Psoas muscle (tissue), 8 donors: ENCODE measurements around the gene DNAH11. TPM values are rescaled to one million over a fixed set of nuclear protein-coding genes. Genes with fewer than 3 reads are reported as not detected.

Experiments
- ATAC-seq, 4 donors: fragments of 200-7000 bp; cut with Tn5 transposase; one replicate each; pipeline ENCODE4 v1.9.1; 2020; ENCODE audit warnings: moderate library complexity in 3 of 4, mild to moderate bottlenecking in 2 of 4
- DNase-seq, 2 donors: peaks; one replicate each; pipeline ENCODE4 v3.0.0-alpha.2; 2020
- H3K27ac ChIP-seq: fragments of 200-600 bp; one replicate; pipeline ENCODE4 v1.8.0; 2022
- H3K27me3 ChIP-seq, 3 donors: fragments of 200-600 bp in 1 of 3; one replicate each; pipeline versions ENCODE4 v1.6.1 to v1.8.0; 2013 to 2022; ENCODE audit warnings: low read length in 2 of 3, mild to moderate bottlenecking in 2 of 3, moderate library complexity in 1 of 3; ENCODE audit not compliant: insufficient read depth in 3 of 3
- H3K36me3 ChIP-seq, 2 donors: fragments of 200-600 bp in 1 of 2; one replicate each; pipeline versions ENCODE4 v1.6.1 to v1.8.0; 2013 to 2022; ENCODE audit warnings: low read depth in 1 of 2, mild to moderate bottlenecking in 1 of 2, moderate library complexity in 1 of 2; ENCODE audit not compliant: insufficient read depth in 1 of 2
- H3K4me1 ChIP-seq: fragments of 200-600 bp; one replicate; pipeline ENCODE4 v1.8.0; 2022
- H3K4me3 ChIP-seq: fragments of 200-600 bp; one replicate; pipeline ENCODE4 v1.8.0; 2022; ENCODE audit warnings: mild to moderate bottlenecking
- H3K9me3 ChIP-seq: fragments of 200-600 bp; one replicate; pipeline ENCODE4 v1.8.0; 2022
- CTCF ChIP-seq: fragments of 200-600 bp; IDR thresholded peaks from one replicate; pipeline ENCODE4 v1.8.0; 2022; ENCODE audit warnings: antibody characterized with exemption
- WGBS, 3 donors: extraction: QIAGEN DNeasy Blood & Tissue Kit; methylation state at CpG; one replicate each; pipeline versions ENCODE4 v1.1.6 to v1.1.7; 2013; 5-methylcytosine and 5-hydroxymethylcytosine counted together
- intact Hi-C, 2 donors: fragments of 100-400 bp; cut with DNase I; formaldehyde crosslinking; loops; one replicate each; pipeline versions ENCODE4 v1.11.0 to v1.14.2; 2022
- polyA plus RNA-seq, 3 donors: library from polyadenylated mRNA; stranded (reverse); fragments of 200-250 nt; gene quantifications; one replicate each; pipeline ENCODE4 v1.2.3, GENCODE V29; 2013
- total RNA-seq, 4 donors: library from RNA; stranded (reverse); fragmentation: NEBNext Ultra II Directional in 2 of 4; extraction: Animal tissue kit (Norgen Biotek cat#: 25700) in 2 of 4; gene quantifications; one replicate each; pipeline versions ENCODE4 v1.2.1 to v1.2.4, GENCODE V29; 2021 to 2023
- donor health status: healthy with polysubstance abuse.
- donor health status: DM: no; HTN: no; CAD: no; lungs with moderate emphysema.
- donor health status: Bipolar disorder and iron deficiency.
- donor health status: healthy.
- donor health status: DM: yes; HTN: yes; CAD: no.
- donor health status: DM: no; HTN: no; CAD: no.
- donor health status: DM: no; HTN: no; CAD: no.
- donor health status: DM: yes; HTN: yes; CAD: no.

Gene DNAH11
- total and polyA plus RNA-seq, 7 donors: 0.01 to 0.93 (median 0.28) TPM

GRCh38 chr7:21805791-21806190 lies 263.0 kb downstream of the DNAH11 start:
- H3K27ac ChIP-seq: no peak overlapping the region
- H3K36me3 ChIP-seq: no peaks in the 10 kb centered on the region
- H3K4me3 ChIP-seq: no peak overlapping the region
- no peaks in the 10 kb centered on the region for H3K4me1 ChIP-seq
- no peak for TF ChIP-seq CTCF
- intact Hi-C loops: no loop called here
- H3K9me3 ChIP-seq: no peaks in the 10 kb centered on the region
- H3K27me3 ChIP-seq: no peaks in the 10 kb centered on the region
- ATAC-seq (no peak), DNase-seq (no peak)
- WGBS, 3 donors: 54 to 62% (median 55%) methylated on average over 1 of the region's 1 CpG

- 60 to 71% (median 61%) methylated on average over 3 of the region's 3 CpGs for WGBS, 3 donors
- DNase-seq (no peak), ATAC-seq (no peak)
- intact Hi-C loops: no loop called here
- no peak for TF ChIP-seq CTCF
- H3K36me3 ChIP-seq: no peaks in the 10 kb centered on the region
- H3K27ac ChIP-seq: no peak overlapping the region
- no peaks in the 10 kb centered on the region for H3K27me3 ChIP-seq
- no peaks in the 10 kb centered on the region for H3K4me1 ChIP-seq
- H3K4me3 ChIP-seq: no peak overlapping the region
- H3K9me3 ChIP-seq: no peaks in the 10 kb centered on the region
These were observed 263.5 kb downstream of the DNAH11 start for GRCh38 chr7:21806388-21806787.

- no peaks in the 10 kb centered on the region for H3K9me3 ChIP-seq
- H3K36me3 ChIP-seq: no peaks in the 10 kb centered on the region
- no peak overlapping the region for H3K27ac ChIP-seq
- ATAC-seq: no peak
- no peak for TF ChIP-seq CTCF
- H3K27me3 ChIP-seq: no peaks in the 10 kb centered on the region
- WGBS, 3 donors: 75 to 84% (median 83%) methylated on average over 3 of the region's 3 CpGs
- intact Hi-C loops: no loop called here
- DNase-seq: no peak
- no peak overlapping the region for H3K4me3 ChIP-seq
- H3K4me1 ChIP-seq: no peaks in the 10 kb centered on the region
These were observed 276.2 kb downstream of the DNAH11 start for GRCh38 chr7:21819048-21819447.

DNA sequence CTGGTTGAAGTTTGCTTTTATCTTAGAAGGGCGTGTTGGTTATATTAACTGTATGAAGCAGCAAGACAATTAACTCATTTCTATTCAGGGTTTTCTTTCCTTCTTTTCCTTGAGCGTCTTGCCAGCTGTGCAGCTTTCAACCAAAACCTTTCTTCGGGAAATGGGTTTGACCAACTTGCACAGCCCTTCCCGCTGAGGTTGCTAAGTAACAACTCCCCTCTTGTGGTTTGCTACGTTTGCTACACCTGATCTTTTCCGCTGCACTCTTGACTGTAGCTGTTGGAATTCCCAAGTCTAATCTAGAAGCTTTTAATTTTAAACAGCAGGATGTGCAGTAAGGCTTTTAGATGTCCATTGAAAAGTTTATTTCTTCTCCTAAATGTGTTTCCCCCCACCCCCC lies 286.0 kb downstream of the DNAH11 start:
- DNase-seq: no peak
- intact Hi-C loops: no loop called here
- no peaks in the 10 kb centered on the region for H3K36me3 ChIP-seq
- ATAC-seq: no peak
- no peak for TF ChIP-seq CTCF
- H3K27ac ChIP-seq: no peak overlapping the region
- H3K9me3 ChIP-seq: no peaks in the 10 kb centered on the region
- no peak overlapping the region for H3K4me3 ChIP-seq
- WGBS, 3 donors: 28 to 43% (median 32%) methylated on average over 6 of the region's 6 CpGs
- H3K27me3 ChIP-seq: no peaks in the 10 kb centered on the region
- no peaks in the 10 kb centered on the region for H3K4me1 ChIP-seq

DNA sequence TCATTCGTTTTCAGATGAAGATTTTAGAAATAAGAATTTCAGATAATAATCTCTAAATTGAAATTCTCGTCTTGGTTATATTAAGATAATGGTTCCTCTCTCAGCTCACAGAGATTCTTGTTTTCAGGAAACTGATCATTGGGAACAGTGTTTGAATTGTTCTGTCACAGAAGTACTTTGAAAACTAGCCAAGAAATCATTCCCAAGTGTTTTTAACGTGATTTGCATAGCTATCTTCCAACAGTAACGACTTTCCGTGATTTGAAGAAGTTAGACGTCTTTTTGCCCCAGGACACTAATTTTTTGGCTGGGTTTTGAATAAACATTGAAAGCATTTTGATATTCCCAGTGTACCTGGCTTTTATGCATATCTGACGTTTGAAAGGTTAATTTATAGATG lies 286.9 kb downstream of the DNAH11 start:
- Histone ChIP-seq H3K9me3 (no peaks in the 10 kb centered on the region), H3K27me3 (no peaks in the 10 kb centered on the region), H3K27ac (no peak overlapping the region), H3K4me1 (no peaks in the 10 kb centered on the region), H3K36me3 (no peaks in the 10 kb centered on the region), H3K4me3 (no peak overlapping the region)
- no peak for TF ChIP-seq CTCF
- 55 to 64% (median 60%) methylated on average over 7 of the region's 7 CpGs for WGBS, 3 donors
- no peak for ATAC-seq
- DNase-seq: no peak
- intact Hi-C loops: no loop called here
